GM21390 (cell line): Measurements from ENCODE around the gene APOL5.
"Not testable (repeated sequence)": the region's sequence is repeated elsewhere in the genome, so short reads cannot be mapped to it uniquely, and the experiment has no call there.

Experiments used
- ATAC-seq: cut with Tn5 transposase; IDR thresholded peaks from one replicate; pipeline ENCODE4 v1.9.1; 2021; ENCODE audit not compliant: unreplicated experiment

The APOL5 gene, protein sequence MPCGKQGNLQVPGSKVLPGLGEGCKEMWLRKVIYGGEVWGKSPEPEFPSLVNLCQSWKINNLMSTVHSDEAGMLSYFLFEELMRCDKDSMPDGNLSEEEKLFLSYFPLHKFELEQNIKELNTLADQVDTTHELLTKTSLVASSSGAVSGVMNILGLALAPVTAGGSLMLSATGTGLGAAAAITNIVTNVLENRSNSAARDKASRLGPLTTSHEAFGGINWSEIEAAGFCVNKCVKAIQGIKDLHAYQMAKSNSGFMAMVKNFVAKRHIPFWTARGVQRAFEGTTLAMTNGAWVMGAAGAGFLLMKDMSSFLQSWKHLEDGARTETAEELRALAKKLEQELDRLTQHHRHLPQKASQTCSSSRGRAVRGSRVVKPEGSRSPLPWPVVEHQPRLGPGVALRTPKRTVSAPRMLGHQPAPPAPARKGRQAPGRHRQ

GRCh38 chr22:35717572-35717971, at the start of gene APOL5:
APOL5 (plus strand) TSS chr22:35717872; CDS start chr22:35717872, 0 bp downstream.
- ATAC-seq = no peak

DNA sequence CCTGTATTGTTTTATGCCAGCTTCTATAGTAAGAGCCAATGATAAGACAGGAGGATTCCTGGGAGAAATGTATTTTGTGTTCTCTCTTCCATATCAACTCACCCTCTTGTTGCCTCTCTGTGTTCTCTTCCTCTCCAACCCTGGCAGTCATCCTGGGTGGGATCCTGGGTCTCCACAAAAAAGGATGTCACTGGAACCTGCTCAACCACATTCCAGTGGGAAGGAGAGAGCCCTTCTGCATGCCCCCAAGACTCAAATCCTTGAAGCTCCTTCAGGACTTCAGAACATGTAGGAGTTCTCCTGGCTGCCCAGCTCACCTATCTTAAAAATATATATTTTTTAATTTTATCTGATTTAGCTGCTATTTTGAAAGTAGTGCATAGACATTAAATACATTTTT, 43.3 kb upstream of the APOL5 start:
- ATAC-seq = no peak

- ATAC-seq = not testable (repeated sequence)
Measured at GRCh38 chr22:35676065-35676464, 41.6 kb upstream of the APOL5 start.

GRCh38 chr22:35677460-35678187, 40.0 kb upstream of the APOL5 start:
- no peak for ATAC-seq

DNA sequence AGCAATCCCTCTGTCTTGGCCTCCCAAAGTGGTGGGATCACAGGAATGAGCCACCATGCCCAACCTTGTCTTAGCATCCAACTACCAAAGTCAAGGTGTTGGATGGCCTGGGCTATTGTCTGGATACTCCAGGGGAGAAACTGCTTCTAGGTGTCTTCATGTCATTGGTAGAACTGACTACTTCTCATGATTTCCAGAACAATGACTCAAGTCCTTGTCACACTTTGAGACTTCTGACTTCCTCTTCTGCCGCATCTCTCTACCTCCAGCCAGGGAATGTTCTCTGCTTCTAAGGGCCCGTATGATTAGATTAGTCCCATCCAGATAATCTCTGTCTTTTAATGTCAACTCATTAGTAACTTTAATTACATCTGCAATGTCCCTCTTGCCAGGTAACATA, 38.8 kb upstream of the APOL5 start:
- ATAC-seq = no peak

DNA sequence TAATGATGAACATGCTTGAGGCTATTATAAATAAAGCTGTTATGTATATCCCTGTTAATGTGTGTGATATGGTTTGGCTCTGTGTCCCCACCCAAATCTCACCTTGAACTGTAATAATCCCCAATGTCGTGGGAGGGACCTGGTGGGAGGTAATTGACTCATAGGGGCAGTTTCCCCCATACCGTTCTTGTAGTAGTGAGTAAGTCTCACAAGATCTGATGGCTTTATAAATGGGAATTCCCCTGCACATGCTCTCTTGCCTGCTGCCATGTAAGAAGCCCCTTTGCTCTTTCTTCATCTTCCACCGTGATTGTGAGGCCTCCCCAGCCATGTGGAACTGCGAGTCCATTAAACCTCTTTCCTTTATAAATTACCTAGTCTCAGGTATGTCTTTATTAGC, 38.2 kb upstream of the APOL5 start:
- ATAC-seq = not testable (repeated sequence)

DNA sequence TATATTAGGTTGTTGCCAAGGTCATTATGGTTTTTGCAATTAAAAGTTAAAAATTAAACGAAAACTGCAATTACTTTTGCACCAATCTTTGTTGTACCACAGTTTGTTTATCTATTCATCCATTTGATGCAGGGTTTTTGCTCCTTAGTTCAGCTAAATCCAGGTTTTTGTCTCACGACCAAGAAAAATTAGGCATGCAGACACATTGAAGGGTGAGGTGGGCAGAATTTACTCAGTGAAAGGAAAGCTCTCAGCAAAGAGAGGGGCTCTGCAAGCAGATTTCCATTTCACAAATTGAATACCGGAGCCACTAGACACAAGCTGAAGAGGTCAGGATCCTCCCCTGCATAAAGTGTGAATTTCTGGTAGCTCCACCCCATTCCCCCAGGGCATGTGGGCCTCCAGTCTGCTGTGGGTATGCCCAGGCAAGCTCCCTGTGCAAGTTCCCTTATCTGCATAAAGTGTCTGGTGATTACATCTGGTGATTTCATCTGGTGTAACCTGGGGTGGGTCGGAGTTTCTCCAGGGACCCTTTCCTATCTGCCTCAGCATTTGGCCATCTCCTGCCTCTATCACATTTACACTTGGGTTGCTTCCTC, 36.1 kb upstream of the APOL5 start:
- ATAC-seq = no peak

- ATAC-seq = no peak
Measured at GRCh38 chr22:35683560-35683959, 34.1 kb upstream of the APOL5 start.

GRCh38 chr22:35684270-35684700, 33.4 kb upstream of the APOL5 start:
- no peak for ATAC-seq

DNA sequence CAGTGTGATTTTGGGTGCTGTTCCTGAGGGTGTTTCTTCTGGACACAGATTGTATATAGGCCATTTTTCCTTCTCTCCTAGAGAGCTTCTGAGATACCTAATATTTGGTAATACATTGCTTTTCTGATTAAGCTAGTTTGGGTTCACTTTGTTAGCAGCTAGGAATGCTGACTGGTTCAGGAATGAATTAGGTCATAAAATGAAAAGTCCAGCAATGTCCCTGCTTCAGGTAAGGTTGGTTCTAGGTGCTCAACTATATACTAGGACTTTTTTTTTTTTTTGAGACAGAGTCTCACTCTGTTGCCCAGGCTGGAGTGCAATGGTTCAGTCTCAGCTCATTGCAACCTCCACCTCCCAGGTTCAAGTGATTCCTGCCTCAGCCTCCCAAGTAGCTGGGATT, 32.9 kb upstream of the APOL5 start:
- no peak for ATAC-seq

DNA sequence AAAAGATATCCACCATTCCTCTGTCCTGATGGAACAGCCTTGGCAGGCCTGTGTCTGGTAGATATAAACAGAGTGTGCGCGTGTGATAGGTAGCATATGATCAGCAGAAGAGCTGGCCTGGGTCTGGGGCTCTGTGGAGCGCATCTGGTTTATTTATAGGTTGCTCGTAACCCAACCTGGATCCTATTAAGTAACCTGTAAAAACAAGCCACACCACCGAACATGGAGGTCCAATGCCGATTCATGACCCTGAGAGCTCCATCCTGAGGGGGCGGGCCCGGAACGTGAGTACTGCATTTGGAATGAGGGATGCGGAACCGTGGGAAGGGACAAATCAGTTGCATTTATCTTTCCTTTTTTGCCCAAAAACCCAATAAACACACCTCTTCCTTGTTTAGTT, 31.9 kb upstream of the APOL5 start:
- no peak for ATAC-seq

GRCh38 chr22:35686298-35686697, 31.4 kb upstream of the APOL5 start:
- ATAC-seq = no peak

DNA sequence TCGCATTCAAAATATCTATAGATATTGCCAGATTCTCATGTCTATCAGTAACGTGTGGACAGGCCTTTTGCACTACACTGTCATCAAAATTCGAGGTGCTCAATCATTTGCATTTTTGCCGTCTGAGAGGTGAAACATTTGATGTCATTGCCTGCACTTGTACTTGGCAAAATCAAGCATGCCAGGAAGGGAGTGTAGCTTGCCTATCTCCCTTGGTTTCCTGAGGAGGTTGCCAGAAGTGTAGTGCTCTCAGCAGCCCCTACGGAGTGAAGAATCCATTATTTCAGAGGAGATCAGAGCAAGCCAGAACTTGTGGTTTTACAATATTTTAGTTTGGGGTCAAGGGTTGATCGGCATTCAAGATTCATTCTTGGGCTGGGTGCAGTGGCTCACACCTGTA, 30.2 kb upstream of the APOL5 start:
- no peak for ATAC-seq

- no peak for ATAC-seq
Measured at GRCh38 chr22:35688913-35689675, 28.6 kb upstream of the APOL5 start.

GRCh38 chr22:35690001-35690400, 27.7 kb upstream of the APOL5 start:
- no peak for ATAC-seq

DNA sequence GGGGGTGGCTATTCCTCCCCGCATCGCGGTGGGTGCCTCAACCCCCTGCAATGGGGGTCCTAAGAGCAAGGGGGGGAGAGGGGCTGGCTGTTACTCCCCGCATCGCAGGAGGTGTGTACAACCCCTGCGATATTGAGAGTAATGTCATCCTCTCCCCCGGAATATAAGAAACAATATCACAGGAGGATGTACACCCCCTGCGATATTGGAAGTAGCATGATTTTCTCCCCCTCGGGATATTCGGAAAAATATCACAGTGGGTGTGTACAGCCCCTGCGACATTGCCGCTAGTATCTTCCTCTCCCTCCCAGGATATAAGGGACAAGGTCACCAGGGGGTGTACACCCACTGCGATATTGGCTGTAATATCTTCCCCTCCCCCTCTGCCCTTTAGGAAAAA, 22.5 kb upstream of the APOL5 start:
- no peak for ATAC-seq

DNA sequence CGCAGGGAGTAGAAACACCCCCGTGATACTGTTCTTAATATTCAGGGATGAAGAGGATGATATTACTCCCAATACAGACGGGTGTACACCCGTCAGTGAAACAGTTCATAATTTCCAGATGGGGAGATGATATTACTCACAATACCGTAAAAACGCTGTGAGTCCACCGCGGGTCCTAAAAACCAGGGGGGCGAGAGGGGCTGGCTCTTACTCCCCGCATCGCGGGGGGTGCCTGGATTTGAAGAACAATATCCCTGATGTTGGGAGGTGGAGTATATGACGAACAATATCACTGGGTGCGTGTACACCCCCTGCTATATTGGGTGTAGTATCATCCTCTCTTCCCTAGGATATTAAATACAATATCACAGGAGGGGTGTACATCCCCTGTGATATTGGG, 20.5 kb upstream of the APOL5 start:
- no peak for ATAC-seq

DNA sequence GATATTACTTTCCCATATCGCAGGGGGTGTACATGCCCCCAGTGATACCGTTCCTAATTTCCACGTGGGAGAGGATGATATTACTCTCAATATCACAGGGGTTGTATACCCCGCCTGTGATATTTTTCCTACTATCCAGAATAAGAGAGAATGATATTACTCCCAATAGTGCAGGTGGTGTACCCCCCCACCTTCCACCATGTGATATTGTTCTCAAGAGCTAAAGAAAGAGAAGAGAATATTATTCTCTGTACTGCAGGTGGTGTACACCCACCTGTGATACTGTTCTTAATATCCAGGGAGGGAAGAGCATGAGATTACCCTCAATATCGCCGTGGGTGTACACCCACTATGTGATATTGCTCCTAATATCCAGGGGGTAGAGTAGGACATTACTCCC, 17.8 kb upstream of the APOL5 start:
- ATAC-seq = not testable (repeated sequence)

DNA sequence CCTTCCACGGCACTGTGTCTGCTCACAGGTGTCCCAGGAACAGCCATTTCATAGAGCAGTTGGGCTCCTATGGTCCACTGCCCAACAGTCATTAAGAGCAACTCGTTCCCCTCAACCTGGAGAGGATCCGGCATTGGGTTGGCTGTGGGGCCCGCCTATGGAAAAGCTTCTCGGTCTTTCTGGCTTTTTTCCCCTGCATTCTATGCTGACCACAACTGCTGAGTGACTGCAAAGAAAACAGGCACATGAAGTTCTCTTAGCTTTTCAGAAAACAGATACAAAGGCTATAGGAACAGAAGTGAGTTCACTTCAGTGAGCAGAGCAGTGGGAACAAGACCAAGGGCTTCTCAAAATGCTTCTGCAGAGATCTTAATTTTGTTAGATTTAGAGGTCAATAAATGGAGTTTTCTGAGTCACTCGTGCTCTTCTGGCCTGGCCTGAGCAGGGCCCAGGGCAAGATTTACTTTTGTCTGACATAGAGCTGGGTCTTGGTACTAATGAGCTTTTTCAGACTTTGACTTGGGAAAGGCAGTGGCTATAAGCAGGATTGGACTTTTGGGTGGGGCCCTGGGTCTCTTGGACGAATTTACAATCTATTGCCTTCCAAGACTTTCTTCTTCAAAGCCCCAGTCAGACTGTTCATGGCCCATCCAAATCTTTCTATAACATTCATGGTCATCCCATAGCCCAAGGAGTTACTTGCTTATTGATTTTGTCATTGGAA, 13.6 kb upstream of the APOL5 start:
- ATAC-seq = no peak

- ATAC-seq = no peak
Measured at GRCh38 chr22:35705141-35705540, 12.5 kb upstream of the APOL5 start.

DNA sequence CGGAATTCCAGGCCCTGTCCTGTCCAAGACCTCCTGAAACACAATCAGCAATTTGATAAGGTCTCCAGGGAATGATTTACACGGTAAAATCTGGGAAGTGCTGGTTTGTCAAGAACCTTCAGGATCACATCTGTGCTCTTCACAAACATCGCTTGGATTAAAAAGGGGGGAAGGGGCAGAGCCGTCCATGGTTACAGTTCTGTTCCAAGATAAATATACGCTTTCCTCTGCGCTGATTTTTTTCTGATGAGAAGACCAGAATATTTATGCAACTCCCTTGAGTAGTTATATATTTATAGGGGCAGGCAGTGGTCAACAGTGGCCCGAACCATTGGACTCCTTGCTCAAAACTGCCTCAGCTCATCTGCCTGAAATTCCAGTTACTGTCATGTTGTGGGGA, 9.2 kb upstream of the APOL5 start:
- no peak for ATAC-seq
